ENCODE data around the gene GTPBP3. TPM values are rescaled to one million over a fixed set of nuclear protein-coding genes. Genes with fewer than 3 reads are reported as not detected.

The GTPBP3 gene
- total RNA-seq, 1 experiment from 2014 or later, result 73.0 TPM

DNA sequence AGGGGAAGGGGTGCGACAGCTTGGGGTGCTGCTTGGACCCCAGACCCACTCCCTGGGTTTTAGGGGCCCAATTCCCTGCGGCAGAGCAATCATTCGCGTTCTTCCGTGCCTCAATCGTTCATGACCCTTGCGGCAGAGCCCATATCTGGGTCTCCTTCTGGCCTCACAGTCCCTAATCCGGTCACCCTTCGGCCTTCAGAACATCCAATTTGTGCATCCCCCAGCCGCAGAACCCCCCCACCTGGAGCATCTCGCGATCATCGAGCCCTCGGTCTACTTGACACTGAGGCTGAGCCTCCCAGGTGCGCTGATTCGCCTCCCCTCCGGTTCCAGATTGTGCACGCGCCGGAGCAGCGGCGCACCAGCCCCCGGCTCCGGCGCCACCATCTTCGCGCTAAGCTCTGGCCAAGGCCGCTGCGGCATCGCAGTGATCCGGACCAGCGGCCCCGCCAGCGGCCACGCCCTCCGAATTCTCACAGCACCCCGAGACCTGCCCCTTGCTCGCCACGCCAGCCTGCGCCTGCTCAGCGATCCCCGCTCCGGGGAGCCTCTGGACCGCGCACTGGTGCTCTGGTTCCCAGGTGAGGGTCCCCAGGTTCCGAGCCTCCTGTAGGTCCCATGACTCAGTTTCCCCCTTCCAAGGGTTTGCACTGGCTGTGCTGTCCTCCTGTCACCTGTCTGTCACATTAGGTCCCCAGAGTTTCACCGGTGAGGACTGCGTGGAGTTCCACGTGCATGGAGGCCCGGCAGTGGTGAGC lies 501 bp downstream of the GTPBP3 start:
- Histone ChIP-seq H3K4me3 (replicated peaks in 1 of 2; ENCODE audit: low read depth in 1 of 2, low read length in 2 of 2) (peak overlapping the region; percentile 85 to 99), H3K36me3 (ENCODE audit: control insufficient read depth in 1 of 2, insufficient read depth in 2 of 2, low read length in 2 of 2) (peaks cover 3 to 9% of the 10 kb centered on the region in 2 experiments; a peak in 1 of 4 replicates), H3K79me2 (ENCODE audit: insufficient read depth, low read length) (peaks cover 21% of the 10 kb centered on the region), H3K4me2 (ENCODE audit: low read length) (peak overlapping the region; percentile 97), H3K27ac (ENCODE audit: low read depth, low read length) (peak overlapping the region; percentile 93), H3K27me3 (ENCODE audit: insufficient read depth, low read length) (no peaks in the 10 kb centered on the region), H3K9me3 (ENCODE audit: control insufficient read depth in 1 of 2, insufficient read depth in 1 of 2, low read depth in 1 of 2, low read length in 2 of 2) (no peaks in the 10 kb centered on the region), H3K9ac (ENCODE audit: low read length) (peak overlapping the region; percentile 89), H3K9me2 (ENCODE audit: insufficient read depth) (no peaks in the 10 kb centered on the region), H4K20me1 (ENCODE audit: insufficient read depth) (no peaks in the 10 kb centered on the region), H3K4me1 (ENCODE audit: control insufficient read depth in 1 of 2, insufficient read depth in 2 of 2, low read length in 2 of 2) (peaks cover 37 to 64% of the 10 kb centered on the region in 2 experiments), H2AFZ (ENCODE audit: low read depth, low read length, poor library complexity, severe bottlenecking) (no peak overlapping the region)
- ChIA-PET CTCF (no interaction called here), RAD21 (ENCODE audit: low non-redundant PET in 1 of 2, low total read pairs in 2 of 2, uncharacterized antibody in 2 of 2, unreplicated experiment in 2 of 2) (no interaction called here), POLR2A (interaction anchor here (0.7 to 1.6 kb wide), 2 partner anchors 26 to 29 kb away, joined by 3 to 5 read pairs; partner anchors contain the start of gene DDA1)
- TSS peak; percentile 58 for BruUV-seq (replicated peaks)
- intact Hi-C loops (cut with micrococcal nuclease), result no loop called here
- TF ChIP-seq, protein P1, sequence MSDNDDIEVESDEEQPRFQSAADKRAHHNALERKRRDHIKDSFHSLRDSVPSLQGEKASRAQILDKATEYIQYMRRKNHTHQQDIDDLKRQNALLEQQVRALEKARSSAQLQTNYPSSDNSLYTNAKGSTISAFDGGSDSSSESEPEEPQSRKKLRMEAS (IDR thresholded peaks at IDR 0.05), result peak; percentile 43
- no peak for TF ChIP-seq YY1 (IDR thresholded peaks at IDR 0.05; ENCODE audit: extremely low read depth, insufficient replicate concordance, low read depth, low read length)
- peak; percentile 67; the same call in 1 of the 2 replicates for TF ChIP-seq ZFX (IDR thresholded peaks at IDR 0.05)
- TF ChIP-seq POLR2A (IDR thresholded peaks at IDR 0.05; ENCODE audit: borderline replicate concordance, extremely low read depth, insufficient read depth, insufficient read length), result no peak
- peak; percentile 4; the same call in 1 of the 2 replicates for ATAC-seq
- no peak for DNase-seq (ENCODE audit: low read depth, low spot score)

DNA sequence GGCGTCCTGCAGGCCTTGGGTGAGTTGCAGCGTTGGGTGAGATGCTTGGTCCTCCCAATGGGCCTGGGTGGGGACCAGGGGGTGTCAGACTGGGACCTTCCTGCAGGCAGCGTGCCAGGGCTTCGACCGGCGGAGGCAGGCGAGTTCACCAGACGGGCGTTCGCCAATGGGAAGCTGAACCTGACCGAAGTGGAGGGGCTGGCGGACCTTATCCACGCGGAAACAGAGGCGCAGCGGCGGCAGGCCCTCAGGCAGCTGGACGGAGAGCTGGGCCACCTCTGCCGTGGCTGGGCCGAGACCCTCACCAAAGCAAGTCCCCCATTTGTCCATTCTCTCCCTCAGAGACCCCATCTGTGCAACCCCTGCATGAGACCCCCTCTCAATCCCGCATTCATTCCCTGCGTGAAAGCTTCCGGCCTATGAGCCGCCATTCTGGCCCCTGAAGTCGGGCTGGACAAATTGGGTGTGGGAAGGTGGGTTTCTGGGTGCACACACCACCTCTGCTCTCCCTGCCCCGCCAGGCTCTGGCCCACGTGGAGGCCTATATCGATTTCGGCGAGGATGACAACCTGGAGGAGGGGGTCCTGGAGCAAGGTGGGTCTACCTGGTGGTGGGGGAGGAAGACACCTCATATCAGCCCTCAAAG lies 1.2 kb downstream of the GTPBP3 start:
- Histone ChIP-seq H3K4me1 (ENCODE audit: control insufficient read depth in 1 of 2, insufficient read depth in 2 of 2, low read length in 2 of 2) (peaks cover 33 to 58% of the 10 kb centered on the region in 2 experiments), H3K4me2 (ENCODE audit: low read length) (peak overlapping the region; percentile 97), H3K9me3 (ENCODE audit: control insufficient read depth in 1 of 2, insufficient read depth in 1 of 2, low read depth in 1 of 2, low read length in 2 of 2) (no peaks in the 10 kb centered on the region), H3K27me3 (ENCODE audit: insufficient read depth, low read length) (no peaks in the 10 kb centered on the region), H3K27ac (ENCODE audit: low read depth, low read length) (peak overlapping the region; percentile 93), H3K4me3 (replicated peaks in 1 of 2; ENCODE audit: low read depth in 1 of 2, low read length in 2 of 2) (peak overlapping the region; percentile 85 to 99), H2AFZ (ENCODE audit: low read depth, low read length, poor library complexity, severe bottlenecking) (no peak overlapping the region), H4K20me1 (ENCODE audit: insufficient read depth) (no peaks in the 10 kb centered on the region), H3K9ac (ENCODE audit: low read length) (peak overlapping the region; percentile 89), H3K36me3 (ENCODE audit: control insufficient read depth in 1 of 2, insufficient read depth in 2 of 2, low read length in 2 of 2) (peaks cover 3 to 9% of the 10 kb centered on the region in 2 experiments; a peak in 1 of 4 replicates), H3K79me2 (ENCODE audit: insufficient read depth, low read length) (peaks cover 21% of the 10 kb centered on the region), H3K9me2 (ENCODE audit: insufficient read depth) (no peaks in the 10 kb centered on the region)
- POLR2A ChIA-PET, result interaction anchor here (0.7 to 1.6 kb wide), 4 partner anchors 11 to 46 kb away, joined by 3 to 6 read pairs (median 4); partner anchors contain the start of gene DDA1
- intact Hi-C loops (cut with micrococcal nuclease), result no loop called here
- CTCF ChIA-PET, result interaction anchor here (0.8 to 1.0 kb wide), 6 partner anchors 11 to 48 kb away, joined by 3 to 6 read pairs (median 4); partner anchors contain the start of genes DDA1 and MRPL34
- BruUV-seq (replicated peaks), result no TSS peak
- DNase-seq (ENCODE audit: low read depth, low spot score) (no peak), ATAC-seq (no peak)
- RAD21 ChIA-PET (ENCODE audit: low non-redundant PET in 1 of 2, low total read pairs in 2 of 2, uncharacterized antibody in 2 of 2, unreplicated experiment in 2 of 2), result interaction anchor here in 1 of 2 experiments (1.0 kb wide), 1 partner anchor 29 kb away, joined by 5 read pairs; the partner anchor contains the start of gene DDA1
- TF ChIP-seq EZH2 (IDR thresholded peaks at IDR 0.05) (no peak), ELF1 (IDR thresholded peaks at IDR 0.05; ENCODE audit: borderline replicate concordance, low read depth) (no peak), YY1 (IDR thresholded peaks at IDR 0.05; ENCODE audit: extremely low read depth, insufficient replicate concordance, low read depth, low read length) (no peak), JUND (IDR thresholded peaks at IDR 0.05) (no peak), EGR1 (IDR thresholded peaks at IDR 0.05; ENCODE audit: low read depth) (no peak), SIN3A (IDR thresholded peaks at IDR 0.05; ENCODE audit: low read depth) (no peak), RAD21 (IDR thresholded peaks at IDR 0.05; ENCODE audit: low read depth) (no peak), ZNF274 (IDR thresholded peaks at IDR 0.05; ENCODE audit: low read depth, low read length) (no peak), FOSL1 (IDR thresholded peaks at IDR 0.05; ENCODE audit: low read depth) (no peak), TCF7L2 (IDR thresholded peaks at IDR 0.05; ENCODE audit: borderline replicate concordance, extremely low read depth, insufficient read depth, insufficient read length) (no peak), CEBPB (IDR thresholded peaks at IDR 0.05; ENCODE audit: low read depth) (no peak), CBX3 (IDR thresholded peaks at IDR 0.05; ENCODE audit: low read depth) (no peak), SP1 (IDR thresholded peaks at IDR 0.05; ENCODE audit: low read depth) (no peak), EZH2phosphoT487 (IDR thresholded peaks at IDR 0.05; ENCODE audit: borderline replicate concordance) (no peak), SRF (IDR thresholded peaks at IDR 0.05; ENCODE audit: low read depth) (no peak)
- TF ChIP-seq, protein P1 (IDR thresholded peaks at IDR 0.05), result no peak
